GM18517 (cell line): ENCODE results near the gene TEX52.
"Not testable (repeated sequence)": the region's sequence is repeated elsewhere in the genome, so short reads cannot be mapped to it uniquely, and the experiment has no call there.

ENCODE experiments used
- ATAC-seq: cut with Tn5 transposase; IDR thresholded peaks from one replicate; pipeline ENCODE4 v1.9.1; 2021; ENCODE audit warnings: mild to moderate bottlenecking, moderate library complexity; ENCODE audit not compliant: unreplicated experiment

The TEX52 gene

DNA sequence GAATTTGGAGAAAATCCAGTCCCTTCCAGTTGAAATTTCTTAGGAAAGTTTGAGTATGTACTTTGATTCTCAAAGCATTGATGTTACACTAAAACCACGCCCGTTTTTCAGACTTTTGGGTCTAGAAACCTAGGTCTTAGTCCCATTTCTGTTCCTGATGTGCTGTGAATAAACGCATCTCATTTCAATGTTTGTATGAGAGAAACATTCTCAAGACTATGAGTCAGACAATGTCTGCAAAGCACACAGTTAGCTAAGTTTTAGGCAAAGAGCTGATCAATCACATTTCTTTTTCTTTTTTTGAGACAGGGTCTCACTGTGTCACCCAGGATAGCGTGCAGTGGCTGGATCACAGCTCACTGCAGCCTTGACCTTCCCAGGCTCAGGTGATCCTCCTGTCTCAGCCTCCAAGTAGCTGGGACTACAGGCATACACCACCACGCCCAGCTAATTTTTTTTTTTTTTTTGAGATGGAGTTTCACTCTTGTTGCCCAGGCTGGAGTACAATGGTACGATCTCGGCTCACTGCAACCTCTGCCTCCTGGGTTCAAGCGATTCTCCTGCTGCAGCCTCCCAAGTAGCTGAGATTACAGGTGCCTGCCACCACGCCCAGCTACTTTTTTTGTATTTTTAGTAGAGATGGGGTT, 12.3 kb upstream of the TEX52 start:
- not testable (repeated sequence) for ATAC-seq

- ATAC-seq, result no peak
These were observed 7.4 kb upstream of the TEX52 start for GRCh38 chr12:2864198-2864597.

GRCh38 chr12:2863402-2863801, 6.6 kb upstream of the TEX52 start:
- ATAC-seq, result not testable (repeated sequence)

DNA sequence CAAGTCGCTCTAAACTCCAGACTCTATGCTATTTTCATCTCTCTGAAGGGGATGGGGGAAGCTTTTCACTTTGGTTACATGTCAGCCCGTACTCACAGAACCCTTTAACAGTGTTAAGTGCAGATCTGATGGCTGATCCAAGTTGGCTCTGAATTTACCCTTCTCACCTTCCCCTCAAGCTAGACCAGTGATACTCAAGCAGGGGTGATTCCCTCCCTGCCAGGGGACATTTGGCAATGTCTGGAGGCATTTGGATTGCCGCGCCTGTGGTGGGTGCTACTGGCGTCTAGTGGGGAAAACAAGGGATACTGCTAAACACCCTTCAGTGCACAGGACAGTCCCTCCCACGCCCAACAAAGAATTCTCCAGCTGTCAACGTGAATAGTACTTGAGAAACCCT, 6.0 kb upstream of the TEX52 start:
- ATAC-seq, result no peak

GRCh38 chr12:2860170-2860569, 3.3 kb upstream of the TEX52 start:
- no peak for ATAC-seq

DNA sequence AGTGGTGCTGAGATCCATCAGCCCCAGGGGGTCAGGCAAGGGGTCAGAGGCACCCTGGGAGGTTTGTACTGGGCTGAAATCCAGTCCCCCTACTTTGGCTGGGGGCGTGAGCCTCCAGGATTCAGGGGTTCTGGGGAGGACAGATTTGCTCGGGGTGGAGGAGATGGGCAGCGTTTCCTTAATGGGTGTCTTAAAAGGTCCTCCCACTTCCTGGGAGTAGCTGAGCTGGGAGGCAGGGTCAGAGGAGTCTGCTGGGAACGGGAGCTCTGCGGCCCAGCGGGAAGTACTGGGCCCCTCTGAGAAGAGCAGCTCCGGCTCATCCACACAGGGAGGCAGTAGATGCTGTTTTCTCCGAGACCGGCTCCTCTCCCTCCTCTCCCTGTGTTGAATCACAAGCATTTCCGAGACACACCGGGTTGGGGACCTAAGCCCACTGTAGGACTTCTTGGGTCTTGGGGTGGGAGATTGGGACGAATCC, 2.1 kb upstream of the TEX52 start:
- ATAC-seq, result no peak

GRCh38 chr12:2858334-2858733, 1.5 kb upstream of the TEX52 start:
- ATAC-seq, result no peak

- ATAC-seq, result no peak
These were observed 737 bp upstream of the TEX52 start for GRCh38 chr12:2857576-2857975.

- ATAC-seq, result no peak
These were observed 788 bp downstream of the TEX52 start for GRCh38 chr12:2856051-2856450.

DNA sequence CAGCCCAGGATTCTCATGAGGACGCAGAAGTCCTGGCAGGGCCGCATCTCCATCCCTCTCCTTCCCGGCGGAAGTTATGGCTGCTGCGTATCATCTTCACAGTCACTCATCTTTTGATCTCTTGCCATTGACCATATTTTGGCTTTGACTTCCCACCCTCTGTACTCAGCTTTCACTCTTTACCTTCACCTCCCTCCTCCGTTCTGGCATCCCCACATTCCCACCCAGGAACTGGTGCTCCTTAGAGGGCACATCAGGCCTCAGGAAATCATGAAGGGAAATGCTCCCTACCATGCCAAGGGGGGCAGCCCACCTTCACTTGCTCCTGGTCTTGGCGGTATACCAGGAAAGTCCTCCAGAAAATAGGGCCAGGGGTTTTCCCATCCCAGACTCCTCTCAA, 1.3 kb downstream of the TEX52 start:
- no peak for ATAC-seq

GRCh38 chr12:2854669-2855453, 2.0 kb downstream of the TEX52 start:
- ATAC-seq, result no peak

- ATAC-seq, result no peak
These were observed 3.2 kb downstream of the TEX52 start for GRCh38 chr12:2853626-2854025.

DNA sequence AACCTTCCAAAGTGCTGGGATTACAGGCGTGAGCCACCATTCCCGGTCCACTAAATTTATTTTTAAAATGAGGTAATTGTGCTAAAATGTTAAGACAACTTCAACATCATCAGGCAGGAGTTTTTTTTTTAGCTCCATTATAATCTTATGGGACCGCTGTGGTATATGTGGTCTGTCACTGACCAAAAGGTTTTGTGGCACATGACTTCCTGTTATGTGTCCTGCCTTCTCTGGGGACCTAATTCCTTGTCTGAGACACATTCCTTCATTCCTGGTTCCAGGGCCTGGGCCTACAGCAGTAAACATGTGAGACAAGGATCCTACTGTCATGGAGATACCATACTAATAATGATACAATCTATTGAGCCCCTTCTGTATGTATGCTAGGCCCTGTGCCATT, 4.9 kb downstream of the TEX52 start:
- ATAC-seq, result no peak

DNA sequence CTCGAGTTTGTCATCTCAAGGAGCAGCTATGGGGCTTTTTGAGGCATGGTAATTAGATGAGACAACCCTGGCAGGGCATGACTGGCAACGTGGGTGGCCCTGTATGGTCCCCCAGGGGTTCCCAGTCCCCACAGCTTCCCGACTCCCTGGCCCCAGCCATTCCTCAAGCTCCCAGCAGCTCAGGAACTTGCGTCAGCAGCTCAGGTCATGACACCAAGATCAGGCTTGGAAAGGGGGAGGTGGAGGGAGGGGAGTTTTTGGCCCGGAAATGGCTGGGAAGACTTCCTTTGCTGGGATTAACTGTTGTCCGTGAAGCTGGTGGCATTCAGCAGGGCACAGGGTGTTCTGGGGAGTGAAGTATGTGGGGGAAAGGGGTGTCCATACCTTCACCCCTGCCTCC, 11.6 kb downstream of the TEX52 start:
- ATAC-seq, result no peak

GRCh38 chr12:2844786-2845185, 12.1 kb downstream of the TEX52 start:
- ATAC-seq, result no peak

DNA sequence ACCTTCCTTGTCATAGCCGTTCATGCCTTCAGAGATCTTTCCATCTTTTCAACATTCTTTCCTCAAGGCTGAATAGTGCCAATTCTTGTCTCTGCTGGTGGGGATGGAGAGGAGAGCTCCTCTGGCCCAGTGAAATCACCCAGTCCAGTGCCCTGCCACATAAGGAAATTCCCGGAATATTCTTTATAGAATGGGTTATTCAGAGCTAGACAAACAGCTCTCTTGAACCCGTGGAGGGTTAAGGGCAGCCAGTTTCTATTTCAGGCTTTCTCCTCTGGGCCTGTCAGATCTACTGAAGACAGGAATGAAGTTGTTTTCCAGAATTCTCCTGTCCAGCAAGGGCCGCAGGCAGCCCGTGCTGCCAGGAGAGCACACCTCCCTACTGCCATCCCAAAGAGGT, 13.9 kb downstream of the TEX52 start:
- ATAC-seq, result no peak

DNA sequence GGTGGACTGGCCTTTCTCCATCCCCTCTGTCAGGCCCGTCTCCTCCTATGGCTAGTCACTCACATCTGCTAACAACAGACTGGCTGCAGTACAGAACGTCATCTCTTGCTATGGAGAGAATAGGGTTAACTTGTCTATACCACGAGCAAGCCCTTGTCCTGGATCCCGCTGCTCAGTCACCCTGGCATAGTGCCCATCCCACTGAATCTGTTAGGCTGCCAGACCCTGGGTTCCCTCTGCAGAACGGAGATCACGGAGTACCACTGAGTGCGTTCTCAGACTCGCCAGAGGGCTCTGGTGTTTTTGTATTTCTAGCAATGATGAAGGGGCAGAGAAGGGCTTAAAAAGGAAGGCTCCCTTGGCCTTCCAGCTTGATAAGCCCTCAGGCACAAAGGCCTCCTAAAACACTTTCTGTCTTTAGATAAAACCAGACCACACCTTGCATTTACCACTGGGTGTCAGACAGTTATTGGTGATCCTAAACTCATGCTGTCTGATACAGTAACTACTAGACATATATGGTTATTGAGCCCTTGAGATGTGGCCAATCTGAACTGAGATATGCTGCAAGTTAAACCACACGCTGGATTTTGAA, 15.7 kb downstream of the TEX52 start:
- ATAC-seq, result no peak

GRCh38 chr12:2836574-2836973, 20.3 kb downstream of the TEX52 start:
- ATAC-seq, result no peak

DNA sequence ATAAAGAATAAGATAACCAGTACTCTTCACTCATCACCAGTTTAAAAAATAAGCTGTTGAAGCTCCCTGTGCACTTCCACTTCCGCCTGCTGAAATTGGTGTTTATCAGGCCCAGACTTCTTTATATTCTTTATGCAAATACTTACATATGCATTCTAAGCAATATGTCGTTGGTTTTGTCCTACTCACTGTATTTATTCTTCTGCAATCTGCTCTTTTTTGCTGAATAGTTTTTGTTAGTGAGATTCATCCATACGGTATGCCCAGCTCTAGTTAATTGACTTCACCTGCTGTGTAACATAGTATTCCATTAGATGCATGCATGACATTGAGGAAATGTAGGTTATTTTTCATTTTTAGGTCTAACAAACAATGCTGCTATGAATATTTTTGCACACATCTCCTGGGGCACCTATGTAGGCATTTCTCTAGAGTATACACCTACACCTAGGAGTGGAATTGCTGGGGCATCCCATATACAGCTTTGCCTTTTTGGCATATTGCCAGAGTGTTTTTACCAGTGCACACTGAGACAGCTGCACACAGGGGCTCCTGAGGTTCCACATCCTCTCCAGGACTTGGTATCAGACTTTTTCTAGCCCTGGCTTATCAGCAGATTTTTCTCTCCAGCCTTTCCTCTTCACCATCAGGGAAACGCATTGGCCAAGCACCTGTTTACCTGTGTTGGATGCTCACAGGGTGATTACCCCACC, 21.0 kb downstream of the TEX52 start:
- no peak for ATAC-seq

GRCh38 chr12:2834581-2835491, 22.0 kb downstream of the TEX52 start, which contains the start of gene NRIP2:
NRIP2 (minus strand) TSS chr12:2835035; CDS start chr12:2834983, 52 bp downstream.
- ATAC-seq, result no peak
